HG03439 (cell line): ENCODE results near the gene HDAC4.
"Not testable (repeated sequence)": the region's sequence is repeated elsewhere in the genome, so short reads cannot be mapped to it uniquely, and the experiment has no call there.

Experiments used
- ATAC-seq: cut with Tn5 transposase; IDR thresholded peaks from one replicate; pipeline ENCODE4 v1.9.1; 2021; ENCODE audit warnings: mild to moderate bottlenecking, moderate library complexity; ENCODE audit not compliant: unreplicated experiment

HDAC4 gene

DNA sequence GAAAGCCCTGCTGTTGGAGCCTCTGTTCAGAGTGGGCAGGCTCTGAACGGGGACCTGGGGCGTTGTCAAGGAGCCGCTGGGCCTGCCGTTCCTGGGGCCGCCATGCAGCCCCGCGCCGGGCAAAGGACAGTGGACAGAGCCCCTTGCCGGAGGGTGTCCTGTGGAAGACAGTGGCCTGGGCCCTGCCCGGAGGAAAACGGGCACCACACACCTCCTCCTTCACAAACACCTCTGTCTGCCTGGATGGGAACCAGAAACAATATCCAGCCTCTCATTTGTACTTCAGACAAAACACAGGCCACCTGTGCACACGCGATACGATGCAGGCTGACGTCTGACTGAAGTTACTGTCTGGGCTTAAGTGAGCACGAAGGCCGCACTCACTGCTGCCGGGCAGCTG, 319.2 kb downstream of the HDAC4 start:
- no peak for ATAC-seq

DNA sequence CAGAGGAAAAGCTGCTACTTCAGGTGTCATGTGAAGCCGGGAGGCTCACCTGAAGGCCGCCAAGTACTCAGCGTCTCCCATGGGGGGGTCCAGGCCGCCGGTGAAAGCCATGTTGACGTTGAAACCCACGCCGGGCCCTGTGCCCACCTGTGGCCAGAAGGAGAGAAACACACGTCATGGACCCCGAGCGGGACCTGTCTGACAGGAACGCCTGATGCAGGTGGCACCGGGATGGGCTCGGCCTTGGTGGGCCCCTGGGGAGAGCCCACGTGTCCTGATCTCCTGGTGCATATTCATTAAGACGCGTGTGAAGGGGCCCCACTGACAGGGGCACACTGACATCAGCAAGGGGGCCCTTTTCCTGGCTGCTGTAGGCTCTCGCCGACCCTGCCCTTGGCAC, 319.8 kb downstream of the HDAC4 start:
- no peak for ATAC-seq

GRCh38 chr2:239079671-239080294, 321.0 kb downstream of the HDAC4 start:
- no peak for ATAC-seq

GRCh38 chr2:239078128-239078924, 322.5 kb downstream of the HDAC4 start:
- no peak for ATAC-seq

- no peak for ATAC-seq
Observed at GRCh38 chr2:239077260-239077659, 323.6 kb downstream of the HDAC4 start.

DNA sequence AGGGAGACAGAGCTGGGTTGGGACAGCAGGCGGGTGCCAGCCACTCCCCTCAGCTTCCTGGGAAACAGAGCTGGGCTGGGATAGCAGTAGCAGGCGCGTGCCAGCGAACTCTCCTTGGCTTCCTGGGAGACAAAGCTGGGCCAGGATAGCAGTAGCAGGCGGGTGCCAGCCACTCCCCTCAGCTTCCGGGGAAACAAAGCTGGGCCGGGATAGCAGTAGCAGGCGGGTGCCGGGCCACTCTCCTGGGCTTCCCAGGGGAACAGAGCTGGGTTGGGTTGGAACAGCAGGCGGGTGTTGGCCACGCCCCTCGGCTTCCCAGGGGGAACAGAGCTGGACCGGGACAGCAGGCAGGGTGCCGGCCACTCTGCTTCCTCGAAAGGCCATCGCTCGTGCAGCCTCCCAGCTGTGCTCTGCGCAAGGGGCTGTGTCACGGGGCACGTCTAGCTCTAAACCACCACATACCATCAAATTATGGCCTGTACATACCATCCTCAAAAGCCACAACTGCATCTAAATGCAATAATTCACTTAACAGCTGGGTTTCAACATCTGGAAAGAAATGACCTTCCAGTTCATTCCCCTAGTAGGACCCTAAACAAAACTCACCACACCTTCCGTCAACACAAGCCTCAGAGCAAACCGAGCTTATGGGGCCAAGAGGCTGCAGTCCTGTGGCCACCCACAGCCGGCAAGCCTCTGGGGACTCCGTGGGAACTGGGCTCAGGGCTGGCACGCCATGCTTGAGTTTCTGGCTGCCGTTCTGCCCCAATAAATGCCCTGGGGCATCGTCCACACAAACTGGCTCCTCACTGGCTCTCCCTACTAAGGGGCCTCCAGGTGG, 324.7 kb downstream of the HDAC4 start:
- no peak for ATAC-seq

DNA sequence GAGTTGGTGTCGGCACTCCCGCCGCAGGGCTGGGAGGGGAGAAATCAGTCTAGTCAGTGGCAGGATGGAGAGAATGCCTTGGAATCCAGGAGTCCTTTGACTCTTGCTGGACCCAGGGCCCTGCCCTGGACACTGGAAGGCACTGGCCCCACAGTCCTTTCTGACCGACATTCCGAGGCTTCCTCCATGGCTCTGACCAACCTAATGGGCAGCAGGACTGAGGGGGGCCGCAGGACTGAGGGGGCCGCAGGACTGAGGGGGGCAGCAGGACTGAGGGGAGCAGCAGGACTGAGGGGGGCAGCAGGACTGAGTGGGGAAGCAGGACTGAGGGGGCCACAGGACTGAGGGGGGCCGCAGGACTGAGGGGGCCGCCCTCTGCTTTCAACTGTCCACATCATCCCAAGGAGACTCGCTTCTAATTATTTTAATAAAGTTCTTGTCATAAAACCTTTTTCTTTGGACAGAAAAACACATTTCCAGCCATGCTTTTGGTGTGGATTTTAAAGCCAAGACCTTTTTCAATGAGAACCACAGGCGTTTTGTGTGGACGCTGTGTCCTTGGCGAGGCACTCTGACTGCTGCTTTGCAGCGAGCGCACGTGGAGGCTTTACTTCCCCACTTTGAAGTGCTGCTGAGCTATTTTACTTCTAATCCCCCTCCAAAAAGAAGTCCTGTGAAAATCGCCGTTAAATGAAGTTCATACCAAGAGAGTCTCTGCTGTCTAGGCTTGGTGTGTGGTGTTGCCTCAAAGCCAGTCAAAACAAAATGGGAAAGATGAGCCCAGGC, 326.9 kb downstream of the HDAC4 start:
- no peak for ATAC-seq

DNA sequence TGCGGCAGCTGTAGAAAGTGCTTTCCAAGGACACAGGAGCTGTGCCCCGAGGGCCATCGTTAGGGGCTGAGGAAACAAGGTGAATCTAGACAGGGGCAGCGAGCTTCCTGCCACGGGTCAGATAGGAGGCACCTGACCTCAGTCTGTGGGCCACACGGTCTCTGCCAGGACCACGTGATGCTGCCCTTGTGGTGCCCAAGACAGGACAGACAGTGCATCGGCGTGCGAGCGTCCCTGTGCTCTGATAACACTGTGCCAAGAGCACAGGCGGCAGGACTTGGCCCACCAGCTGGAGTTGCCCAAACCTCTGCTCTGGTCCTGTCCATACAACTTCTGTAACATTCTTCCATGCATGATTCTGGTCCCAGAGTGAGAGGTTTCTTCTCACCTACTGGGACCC, 327.6 kb downstream of the HDAC4 start:
- no peak for ATAC-seq

- no peak for ATAC-seq
Observed at GRCh38 chr2:239072786-239073185, 328.0 kb downstream of the HDAC4 start.

- ATAC-seq: no peak
Observed at GRCh38 chr2:239070466-239070865, 330.4 kb downstream of the HDAC4 start.

DNA sequence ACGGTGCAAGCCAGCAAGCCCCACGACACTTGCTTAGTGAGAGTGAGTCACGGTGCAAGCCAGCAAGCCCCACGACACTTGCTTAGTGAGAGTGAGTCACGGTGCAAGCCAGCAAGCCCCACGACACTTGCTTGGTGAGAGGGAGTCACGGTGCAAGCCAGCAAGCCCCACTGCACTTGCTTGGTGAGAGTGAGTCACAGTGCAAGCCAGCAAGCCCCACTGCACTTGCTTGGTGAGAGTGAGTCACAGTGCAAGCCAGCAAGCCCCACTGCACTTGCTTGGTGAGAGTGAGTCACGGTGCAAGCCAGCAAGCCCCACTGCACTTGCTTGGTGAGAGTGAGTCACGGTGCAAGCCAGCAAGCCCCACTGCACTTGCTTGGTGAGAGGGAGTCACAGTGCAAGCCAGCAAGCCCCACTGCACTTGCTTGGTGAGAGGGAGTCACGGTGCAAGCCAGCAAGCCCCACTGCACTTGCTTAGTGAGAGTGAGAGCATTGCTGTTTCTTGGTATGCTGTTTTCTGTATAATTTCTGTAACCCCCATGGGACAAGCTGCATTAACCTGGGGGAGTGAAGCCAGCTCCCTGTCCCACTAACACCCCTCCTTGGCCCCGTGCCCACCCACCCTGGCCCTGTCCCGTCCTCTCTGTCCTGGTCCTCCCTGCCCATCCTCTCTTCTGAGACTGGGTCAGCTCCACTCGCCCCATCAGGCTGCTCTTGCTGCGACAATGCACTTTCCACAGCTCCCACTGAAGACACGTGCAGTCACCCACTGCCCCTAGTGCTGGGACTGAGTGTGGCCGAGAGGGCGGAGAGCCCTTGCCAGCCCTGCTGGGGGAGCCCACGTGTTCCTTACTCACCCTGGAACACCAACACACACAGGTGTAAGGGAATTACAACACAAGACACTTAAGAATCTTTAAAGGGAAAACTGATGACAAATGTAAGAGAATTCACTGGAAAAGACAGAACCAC, 331.2 kb downstream of the HDAC4 start:
- not testable (repeated sequence) for ATAC-seq

DNA sequence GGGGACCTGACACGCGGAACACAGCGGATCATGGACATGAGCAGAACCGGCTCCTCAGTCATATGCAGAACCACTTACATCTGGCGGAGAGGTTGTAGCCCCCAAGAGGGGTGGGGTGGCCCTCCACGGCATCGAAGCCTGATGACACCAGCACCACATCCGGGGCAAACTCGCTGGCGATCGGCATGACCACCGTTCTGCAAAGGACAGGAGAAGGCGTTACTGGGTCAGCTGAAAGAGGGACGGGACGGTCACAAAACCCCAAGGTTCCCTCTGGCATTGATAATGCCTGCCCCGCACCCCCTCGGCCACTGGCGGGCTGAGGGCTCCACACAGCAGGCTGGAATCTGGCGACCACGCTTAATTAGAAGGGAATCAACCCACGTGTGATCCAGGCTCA, 332.4 kb downstream of the HDAC4 start:
- ATAC-seq: no peak

- ATAC-seq: no peak
Observed at GRCh38 chr2:239067196-239067865, 333.5 kb downstream of the HDAC4 start.

DNA sequence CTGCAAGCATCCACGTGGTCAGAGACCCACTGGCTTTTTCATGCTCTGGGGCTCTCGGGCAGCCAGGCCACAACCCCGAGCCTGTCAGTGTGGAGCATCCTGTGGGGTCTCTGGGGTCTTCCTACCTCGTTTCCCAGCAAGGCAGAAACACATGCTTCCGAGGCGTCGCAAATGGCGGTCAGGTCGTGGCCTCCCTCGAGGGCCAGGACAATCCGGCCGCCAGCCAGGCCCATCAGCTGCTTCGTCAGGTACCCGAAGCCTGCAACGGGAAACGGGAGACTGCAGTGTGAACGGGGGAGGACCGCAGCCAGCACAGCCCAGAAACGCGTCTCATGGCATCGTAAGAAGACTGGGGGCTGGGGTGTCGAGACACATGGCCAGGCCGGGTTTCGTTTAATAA, 334.2 kb downstream of the HDAC4 start:
- ATAC-seq: no peak

- ATAC-seq: no peak
Observed at GRCh38 chr2:239065962-239066361, 334.9 kb downstream of the HDAC4 start.

GRCh38 chr2:239065537-239065936, 335.3 kb downstream of the HDAC4 start:
- ATAC-seq: no peak

GRCh38 chr2:239064891-239065290, 335.9 kb downstream of the HDAC4 start:
- ATAC-seq: no peak

DNA sequence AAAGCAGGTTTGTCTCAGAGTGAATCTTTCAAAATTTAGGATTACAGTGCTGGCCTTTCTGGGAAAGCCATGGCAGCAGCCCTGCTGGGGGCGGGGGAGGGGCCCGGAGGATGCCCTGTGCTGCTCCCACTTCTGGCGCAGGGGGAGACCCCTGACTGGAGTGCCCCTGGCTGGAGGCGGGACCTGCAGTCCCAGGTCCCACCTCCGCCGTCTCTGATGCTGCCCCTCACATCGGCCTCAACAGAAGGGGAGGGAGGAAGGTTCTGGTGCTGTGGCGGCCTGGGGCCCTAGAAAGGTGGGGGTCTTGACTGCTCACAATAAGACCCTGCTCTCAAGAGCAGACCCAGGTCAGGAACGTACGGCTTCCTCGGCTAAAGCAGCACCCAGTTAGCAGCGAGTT, 336.6 kb downstream of the HDAC4 start:
- no peak for ATAC-seq

GRCh38 chr2:239062743-239063142, 338.1 kb downstream of the HDAC4 start:
- ATAC-seq: no peak
